HEK293 (cell line): ENCODE data around the gene WASF3.

ENCODE experiments used
- CTCF ChIA-PET: fragments of 350-600 bp; formaldehyde crosslinking; extraction: SDS; loops from one replicate; lab custom pipeline; 2021; ENCODE audit warnings: antibody characterized with exemption; lab: Yijun Ruan, JAX
- POLR2A ChIA-PET: fragments of 300-600 bp; formaldehyde crosslinking; extraction: SDS; loops from one replicate; lab custom pipeline; 2020; ENCODE audit warnings: antibody characterized with exemption, inconsistent platforms; lab: Yijun Ruan, JAX
- H3K27ac ChIP-seq: fragments of 200-500 bp; sonication (Bioruptor generic); 2 replicates; pipeline ENCODE4 v1.5.1; 2014; ENCODE audit warnings: low read depth, low read length, control low read depth, inconsistent platforms; ENCODE audit errors: extremely low read depth
- H3K36me3 ChIP-seq, 2 experiments: fragments of 200-500 bp in 1 of 2; sonication (Bioruptor generic) in 1 of 2; 1 replicate in 1 of 2; 2 replicates in 1 of 2; pipeline ENCODE4 v1.5.1; 2014 to 2017; ENCODE audit warnings: inconsistent platforms in 2 of 2, low read length in 2 of 2; ENCODE audit not compliant: control insufficient read depth in 2 of 2, insufficient read depth in 1 of 2
- H3K4me1 ChIP-seq: fragments of 200-500 bp; sonication (Bioruptor generic); 2 replicates; pipeline ENCODE4 v1.5.1; 2014; ENCODE audit warnings: mild to moderate bottlenecking, low read length, inconsistent platforms; ENCODE audit not compliant: control insufficient read depth, insufficient read depth
- H3K4me3 ChIP-seq: 2 replicates; pipeline ENCODE4 v1.5.1; 2011; ENCODE audit warnings: low read depth, mild to moderate bottlenecking, control low read depth, low read length, moderate library complexity
- H3K9me3 ChIP-seq: fragments of 200-500 bp; sonication (Bioruptor generic); 2 replicates; pipeline ENCODE4 v1.5.1; 2014; ENCODE audit warnings: low read depth, low read length, inconsistent platforms; ENCODE audit not compliant: control insufficient read depth, insufficient read depth
- BCL11A ChIP-seq: fragments of 450-650 bp; formaldehyde crosslinking; IDR thresholded peaks from 2 replicates; pipeline ENCODE4 v1.5.1; 2016; ENCODE audit warnings: low read depth, missing biosample characterization, missing genetic modification characterization
- GFI1B ChIP-seq: fragments of 450-650 bp; formaldehyde crosslinking; IDR thresholded peaks from 2 replicates; pipeline ENCODE4 v1.5.1; 2016; ENCODE audit warnings: missing biosample characterization, missing genetic modification characterization
- GLIS2 ChIP-seq: fragments of 450-650 bp; formaldehyde crosslinking; IDR thresholded peaks from 2 replicates; pipeline ENCODE4 v1.5.1; 2016; ENCODE audit warnings: missing biosample characterization, missing genetic modification characterization
- TRIM28 ChIP-seq: IDR thresholded peaks from 2 replicates; pipeline ENCODE4 v1.6.1; 2011; ENCODE audit warnings: low read length, control low read depth, borderline replicate concordance
- ZBTB17 ChIP-seq: fragments of 450-650 bp; formaldehyde crosslinking; IDR thresholded peaks from 2 replicates; pipeline ENCODE4 v1.5.1; 2016; ENCODE audit warnings: missing biosample characterization, missing genetic modification characterization
- ZBTB8A ChIP-seq: fragments of 450-650 bp; formaldehyde crosslinking; IDR thresholded peaks from 2 replicates; pipeline ENCODE4 v1.5.1; 2016; ENCODE audit warnings: missing biosample characterization, missing genetic modification characterization
- ZEB2 ChIP-seq: fragments of 450-650 bp; formaldehyde crosslinking; IDR thresholded peaks from 2 replicates; pipeline ENCODE4 v1.5.1; 2016; ENCODE audit warnings: missing biosample characterization, missing genetic modification characterization
- ZNF133 ChIP-seq: fragments of 450-650 bp; formaldehyde crosslinking; IDR thresholded peaks from 2 replicates; pipeline ENCODE4 v1.5.1; 2016; ENCODE audit warnings: missing biosample characterization, missing genetic modification characterization
- ZNF174 ChIP-seq: fragments of 450-650 bp; formaldehyde crosslinking; IDR thresholded peaks from 2 replicates; pipeline ENCODE4 v1.5.0; 2017; ENCODE audit warnings: missing biosample characterization, mild to moderate bottlenecking, missing genetic modification characterization
- ZNF354C ChIP-seq: fragments of 450-650 bp; formaldehyde crosslinking; IDR thresholded peaks from 2 replicates; pipeline ENCODE4 v1.5.1; 2016; ENCODE audit warnings: missing biosample characterization, missing genetic modification characterization, low read depth, borderline replicate concordance
- ZNF362 ChIP-seq: fragments of 450-650 bp; formaldehyde crosslinking; IDR thresholded peaks from 2 replicates; pipeline ENCODE4 v1.5.1; 2016; ENCODE audit warnings: missing biosample characterization, missing genetic modification characterization
- ZNF366 ChIP-seq: fragments of 450-650 bp; formaldehyde crosslinking; conservative IDR thresholded peaks from 2 replicates; pipeline ENCODE4 v1.5.1; 2016; ENCODE audit warnings: missing biosample characterization, missing genetic modification characterization
- ZNF473 ChIP-seq: fragments of 450-650 bp; formaldehyde crosslinking; IDR thresholded peaks from 2 replicates; pipeline ENCODE4 v1.5.1; 2017; ENCODE audit warnings: missing biosample characterization, missing genetic modification characterization
- ZNF555 ChIP-seq: fragments of 450-650 bp; formaldehyde crosslinking; conservative IDR thresholded peaks from 2 replicates; pipeline ENCODE4 v1.5.1; 2017; ENCODE audit warnings: missing biosample characterization, mild to moderate bottlenecking, missing genetic modification characterization, inconsistent platforms
- ZNF558 ChIP-seq: fragments of 450-650 bp; formaldehyde crosslinking; IDR thresholded peaks from 2 replicates; pipeline ENCODE4 v1.5.1; 2016; ENCODE audit warnings: missing biosample characterization, missing genetic modification characterization
- ZNF580 ChIP-seq: fragments of 450-650 bp; formaldehyde crosslinking; IDR thresholded peaks from 2 replicates; pipeline ENCODE4 v1.5.1; 2016; ENCODE audit warnings: missing biosample characterization, missing genetic modification characterization
- ZNF585B ChIP-seq: fragments of 450-650 bp; formaldehyde crosslinking; IDR thresholded peaks from 2 replicates; pipeline ENCODE4 v1.5.1; 2016; ENCODE audit warnings: missing biosample characterization, missing genetic modification characterization
- ZNF623 ChIP-seq: fragments of 450-650 bp; formaldehyde crosslinking; IDR thresholded peaks from 2 replicates; pipeline ENCODE4 v1.5.1; 2016; ENCODE audit warnings: missing biosample characterization, missing genetic modification characterization
- ZNF629 ChIP-seq: fragments of 450-650 bp; formaldehyde crosslinking; IDR thresholded peaks from 2 replicates; pipeline ENCODE4 v1.5.1; 2017; ENCODE audit warnings: missing biosample characterization, missing genetic modification characterization
- ZNF658 ChIP-seq: fragments of 450-650 bp; formaldehyde crosslinking; IDR thresholded peaks from 2 replicates; pipeline ENCODE4; 2016; ENCODE audit warnings: missing biosample characterization, missing genetic modification characterization
- ZNF837 ChIP-seq: fragments of 450-650 bp; formaldehyde crosslinking; IDR thresholded peaks from 2 replicates; pipeline ENCODE4 v1.5.1; 2016; ENCODE audit warnings: missing biosample characterization, missing genetic modification characterization
- ZSCAN30 ChIP-seq: fragments of 450-650 bp; IDR thresholded peaks from 2 replicates; pipeline ENCODE4 v1.5.1; 2018; ENCODE audit warnings: missing biosample characterization, mild to moderate bottlenecking, missing genetic modification characterization, moderate library complexity
- TF ChIP-seq, protein P1 (sequence below): fragments of 450-650 bp; formaldehyde crosslinking; IDR thresholded peaks from 2 replicates; pipeline ENCODE4 v1.5.1; 2016; ENCODE audit warnings: missing biosample characterization, missing genetic modification characterization, low read depth
- TF ChIP-seq, protein P2 (sequence below): fragments of 450-650 bp; formaldehyde crosslinking; IDR thresholded peaks from 2 replicates; pipeline ENCODE4 v1.5.1; 2017; ENCODE audit warnings: missing biosample characterization, missing genetic modification characterization

The WASF3 gene

GRCh38 chr13:26593661-26594060, 36.2 kb downstream of the WASF3 start:
- POLR2A ChIA-PET: no interaction called here
- CTCF ChIA-PET: no interaction called here
- no peaks in the 10 kb centered on the region for H3K36me3 ChIP-seq
- no peaks in the 10 kb centered on the region for H3K9me3 ChIP-seq
- TF ChIP-seq, protein P1, sequence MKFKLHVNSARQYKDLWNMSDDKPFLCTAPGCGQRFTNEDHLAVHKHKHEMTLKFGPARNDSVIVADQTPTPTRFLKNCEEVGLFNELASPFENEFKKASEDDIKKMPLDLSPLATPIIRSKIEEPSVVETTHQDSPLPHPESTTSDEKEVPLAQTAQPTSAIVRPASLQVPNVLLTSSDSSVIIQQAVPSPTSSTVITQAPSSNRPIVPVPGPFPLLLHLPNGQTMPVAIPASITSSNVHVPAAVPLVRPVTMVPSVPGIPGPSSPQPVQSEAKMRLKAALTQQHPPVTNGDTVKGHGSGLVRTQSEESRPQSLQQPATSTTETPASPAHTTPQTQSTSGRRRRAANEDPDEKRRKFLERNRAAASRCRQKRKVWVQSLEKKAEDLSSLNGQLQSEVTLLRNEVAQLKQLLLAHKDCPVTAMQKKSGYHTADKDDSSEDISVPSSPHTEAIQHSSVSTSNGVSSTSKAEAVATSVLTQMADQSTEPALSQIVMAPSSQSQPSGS (tag by site-specific recombination): no peak
- TF ChIP-seq ZNF133 (tag by site-specific recombination): no peak
- TF ChIP-seq, protein P2, sequence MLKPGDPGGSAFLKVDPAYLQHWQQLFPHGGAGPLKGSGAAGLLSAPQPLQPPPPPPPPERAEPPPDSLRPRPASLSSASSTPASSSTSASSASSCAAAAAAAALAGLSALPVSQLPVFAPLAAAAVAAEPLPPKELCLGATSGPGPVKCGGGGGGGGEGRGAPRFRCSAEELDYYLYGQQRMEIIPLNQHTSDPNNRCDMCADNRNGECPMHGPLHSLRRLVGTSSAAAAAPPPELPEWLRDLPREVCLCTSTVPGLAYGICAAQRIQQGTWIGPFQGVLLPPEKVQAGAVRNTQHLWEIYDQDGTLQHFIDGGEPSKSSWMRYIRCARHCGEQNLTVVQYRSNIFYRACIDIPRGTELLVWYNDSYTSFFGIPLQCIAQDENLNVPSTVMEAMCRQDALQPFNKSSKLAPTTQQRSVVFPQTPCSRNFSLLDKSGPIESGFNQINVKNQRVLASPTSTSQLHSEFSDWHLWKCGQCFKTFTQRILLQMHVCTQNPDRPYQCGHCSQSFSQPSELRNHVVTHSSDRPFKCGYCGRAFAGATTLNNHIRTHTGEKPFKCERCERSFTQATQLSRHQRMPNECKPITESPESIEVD (tag by site-specific recombination): no peak
- no peak for TF ChIP-seq ZNF362 (tag by site-specific recombination)
- no peak for TF ChIP-seq ZNF629
- no peak for TF ChIP-seq ZNF623 (tag by site-specific recombination)
- TF ChIP-seq TRIM28: no peak
- TF ChIP-seq ZBTB8A (tag by site-specific recombination): no peak
- no peak for TF ChIP-seq ZNF473 (tag by site-specific recombination)
- TF ChIP-seq ZNF658: no peak
- no peak for TF ChIP-seq BCL11A (tag by site-specific recombination)
- TF ChIP-seq ZNF366: no peak
- TF ChIP-seq ZNF580 (tag by site-specific recombination): no peak
- H3K4me3 ChIP-seq: no peak overlapping the region
- no peaks in the 10 kb centered on the region for H3K4me1 ChIP-seq
- H3K27ac ChIP-seq: no peak overlapping the region

DNA sequence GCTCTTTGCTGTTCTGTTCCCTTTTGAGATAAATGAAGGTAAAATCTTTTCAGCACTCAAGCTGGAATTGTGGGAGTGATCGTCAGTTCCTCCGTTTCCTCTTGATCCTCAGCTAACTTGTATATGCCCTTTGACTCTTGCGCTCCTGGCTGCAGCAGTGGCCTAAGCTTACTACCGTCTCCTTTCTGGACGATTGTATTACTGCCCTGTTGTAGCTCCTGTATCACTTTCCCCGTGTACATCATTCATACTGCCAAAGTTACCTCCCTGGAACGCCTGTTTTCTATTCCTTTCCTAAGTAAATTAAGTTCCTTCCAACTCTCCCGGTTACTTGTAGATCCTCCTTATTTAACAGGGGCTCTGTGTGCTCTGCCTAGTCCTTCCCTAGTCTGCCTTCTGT, 36.9 kb downstream of the WASF3 start:
- ChIA-PET POLR2A (no interaction called here), CTCF (interaction anchor here (0.7 kb wide), 1 partner anchor 64 kb away, joined by 3 read pairs; no protein-coding TSS in a partner anchor)

GRCh38 chr13:26596458-26596857, 39.0 kb downstream of the WASF3 start:
- no peaks in the 10 kb centered on the region for H3K9me3 ChIP-seq
- H3K36me3 ChIP-seq: no peaks in the 10 kb centered on the region
- no peak overlapping the region for H3K27ac ChIP-seq
- POLR2A ChIA-PET: no interaction called here
- no peak overlapping the region for H3K4me3 ChIP-seq
- CTCF ChIA-PET: interaction anchor here (0.6 to 0.7 kb wide), 2 partner anchors 9 to 32 kb away, joined by 3 read pairs; no protein-coding TSS in a partner anchor
- TF ChIP-seq ZNF174 (no peak), ZBTB17 (tag by site-specific recombination) (no peak), ZEB2 (tag by site-specific recombination) (no peak), ZNF558 (tag by site-specific recombination) (peak; percentile 98)
- peaks cover 3% of the 10 kb centered on the region; the same call in 1 of the 2 replicates for H3K4me1 ChIP-seq

More for the DNA sequence above, 36.9 kb downstream of the WASF3 start:
- Histone ChIP-seq H3K36me3 (no peaks in the 10 kb centered on the region), H3K9me3 (no peaks in the 10 kb centered on the region), H3K4me3 (no peak overlapping the region), H3K27ac (no peak overlapping the region), H3K4me1 (peaks cover under 1% of the 10 kb centered on the region; the same call in 1 of the 2 replicates)
- TF ChIP-seq ZNF658 (no peak), ZNF555 (tag by site-specific recombination) (no peak), ZNF837 (no peak), GFI1B (tag by site-specific recombination) (no peak), ZNF354C (tag by site-specific recombination) (no peak), ZNF585B (tag by site-specific recombination) (no peak), ZSCAN30 (tag by site-specific recombination) (no peak), GLIS2 (tag by site-specific recombination) (no peak)
